ENCODE results near the gene LITAFD.

- TF ChIP-seq CTCF (IDR thresholded peaks at IDR 0.05) (no peak), POLR2A (IDR thresholded peaks at IDR 0.05) (no peak)
Measured at GRCh38 chr16:8888951-8889892, 7.1 kb downstream of the LITAFD start.
